Stimulated activated CD4-positive, alpha-beta T cell treated with anti-CD3 and anti-CD28 coated beads, Interleukin-1b, Interleukin-23, amount 100 ng/mL, for 24 hours (primary cell): ENCODE data around the gene PPP1R13B.

ENCODE experiments used
- DNase-seq, 4 experiments: peaks; one replicate each; pipeline ENCODE4 v3.0.0-alpha.2; 2020; ENCODE audit warnings: low read depth in 4 of 4, low spot score in 1 of 4

Gene PPP1R13B

GRCh38 chr14:103688906-103689902 is 158.2 kb downstream of the PPP1R13B start:
- no peak for DNase-seq

GRCh38 chr14:103688441-103688840 is 158.9 kb downstream of the PPP1R13B start:
- no peak for DNase-seq

- DNase-seq = no peak
Measured at GRCh38 chr14:103687712-103688111, 159.7 kb downstream of the PPP1R13B start.

GRCh38 chr14:103686831-103687485 is 160.4 kb downstream of the PPP1R13B start:
- no peak for DNase-seq

- DNase-seq = no peak
Measured at GRCh38 chr14:103685276-103686211, 161.8 kb downstream of the PPP1R13B start.

GRCh38 chr14:103684871-103685270 is 162.5 kb downstream of the PPP1R13B start:
- no peak for DNase-seq

- DNase-seq = no peak
Measured at GRCh38 chr14:103684471-103684870, 162.9 kb downstream of the PPP1R13B start.
